GM12891 (cell line): ENCODE results near the gene SHC4.

Source experiments
- POLR2AphosphoS5 ChIP-seq: IDR thresholded peaks from 2 replicates; pipeline ENCODE4 v1.6.1; 2011; ENCODE audit warnings: low read depth, low read length, control low read depth
- TAF1 ChIP-seq: IDR thresholded peaks from 2 replicates; pipeline ENCODE4 v1.6.1; 2011; ENCODE audit warnings: low read depth, low read length, control low read depth

GRCh38 chr15:48782911-48783310, 180.8 kb downstream of the SHC4 start:
- TF ChIP-seq POLR2AphosphoS5 (no peak), TAF1 (no peak)
